HG03565 (cell line): ENCODE data around the gene KASH5.
"Not testable (repeated sequence)": the region's sequence is repeated elsewhere in the genome, so short reads cannot be mapped to it uniquely, and the experiment has no call there.

Experiments used
- ATAC-seq: cut with Tn5 transposase; IDR thresholded peaks from one replicate; pipeline ENCODE4 v1.9.1; 2021; ENCODE audit warnings: mild to moderate bottlenecking, moderate library complexity; ENCODE audit not compliant: unreplicated experiment

Gene KASH5

GRCh38 chr19:49435670-49436069 lies 47.6 kb downstream of the KASH5 start:
- ATAC-seq = no peak

GRCh38 chr19:49436381-49437017 lies 48.5 kb downstream of the KASH5 start:
- no peak for ATAC-seq

GRCh38 chr19:49437231-49437630 lies 49.2 kb downstream of the KASH5 start:
- ATAC-seq = no peak

- no peak for ATAC-seq
These were observed 50.2 kb downstream of the KASH5 start for GRCh38 chr19:49438261-49438660.

GRCh38 chr19:49439836-49440235 lies 51.8 kb downstream of the KASH5 start:
- no peak for ATAC-seq

GRCh38 chr19:49440439-49441209 lies 52.6 kb downstream of the KASH5 start:
- ATAC-seq = no peak

GRCh38 chr19:49441210-49441959 lies 53.3 kb downstream of the KASH5 start, which contains the start of gene SLC17A7:
SLC17A7 (minus strand) TSS chr19:49441527; CDS start chr19:49441379, 148 bp downstream.
- ATAC-seq = no peak

GRCh38 chr19:49441960-49442350 lies 53.9 kb downstream of the KASH5 start:
- ATAC-seq = no peak

GRCh38 chr19:49442354-49442753 lies 54.3 kb downstream of the KASH5 start:
- ATAC-seq = no peak

- no peak for ATAC-seq
These were observed 54.8 kb downstream of the KASH5 start for GRCh38 chr19:49442771-49443365.

- ATAC-seq = peak; percentile 66
These were observed 55.5 kb downstream of the KASH5 start for GRCh38 chr19:49443366-49444099.

- ATAC-seq = not testable (repeated sequence)
These were observed 56.2 kb downstream of the KASH5 start for GRCh38 chr19:49444100-49444700.

- no peak for ATAC-seq
These were observed 57.9 kb downstream of the KASH5 start for GRCh38 chr19:49445997-49446396.

- ATAC-seq = no peak
These were observed 59.7 kb downstream of the KASH5 start for GRCh38 chr19:49447485-49448431.

GRCh38 chr19:49448432-49448786 lies 60.4 kb downstream of the KASH5 start:
- ATAC-seq = no peak

- ATAC-seq = no peak
These were observed 62.4 kb downstream of the KASH5 start for GRCh38 chr19:49450405-49450804.

GRCh38 chr19:49451430-49452181 lies 63.6 kb downstream of the KASH5 start, which contains the start of gene PIH1D1:
PIH1D1 (minus strand) TSS chr19:49451814; CDS start chr19:49451574, 240 bp downstream.
- ATAC-seq = peak; percentile 49

- peak; percentile 68 for ATAC-seq
These were observed 65.1 kb downstream of the KASH5 start, which contains the start of gene ALDH16A1 for GRCh38 chr19:49453013-49453756. ALDH16A1 (plus strand) TSS chr19:49453225; CDS start chr19:49453332, 107 bp downstream.
